ENCODE data around the gene IGSF3. TPM values are rescaled to one million over a fixed set of nuclear protein-coding genes. Genes with fewer than 3 reads are reported as not detected.

Gene IGSF3
- total RNA-seq: 28.4 and 53.7 TPM in 2 replicates

DNA sequence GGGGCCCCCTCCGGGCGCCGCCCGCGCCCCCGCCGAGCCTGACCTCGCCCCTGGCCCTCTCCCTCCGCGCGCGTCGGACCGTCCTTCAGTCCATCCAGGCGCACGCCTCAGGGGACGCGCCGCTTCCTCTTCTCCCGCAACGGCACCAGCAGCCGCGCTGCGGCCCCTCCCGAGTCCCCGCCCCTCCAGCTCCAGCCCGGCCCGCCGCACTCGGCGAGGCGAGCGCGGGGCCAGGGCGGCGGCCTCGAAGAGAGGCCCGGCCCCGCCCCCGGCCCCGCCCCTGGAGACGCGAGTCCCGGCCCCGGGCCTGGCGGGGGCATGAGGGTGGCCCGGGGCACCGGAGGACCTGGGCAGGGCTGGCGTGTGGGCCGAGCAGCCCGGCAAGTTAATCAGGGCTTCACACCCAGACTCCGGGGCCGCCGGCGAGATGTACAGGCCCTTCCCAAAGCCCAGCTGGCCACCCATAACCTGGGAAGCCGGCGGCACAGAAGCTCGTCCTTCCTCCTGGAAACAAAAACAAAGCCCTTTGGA, at the start of gene IGSF3:
TSS of gene IGSF3 (minus strand) at position 159 of the 531 bp plus-strand sequence. CDS start 1,407 bp downstream, outside the sequence.
- peak; percentile 25 to 59 for DNase-seq (ENCODE audit: low read depth in 2 of 2)

GRCh38 chr1:116717318-116717717, 49.8 kb upstream of the IGSF3 start:
- no peak for DNase-seq (ENCODE audit: low read depth in 2 of 2)

GRCh38 chr1:116716391-116716790, 48.9 kb upstream of the IGSF3 start:
- no peak for DNase-seq (ENCODE audit: low read depth in 2 of 2)

GRCh38 chr1:116713474-116713873, 45.9 kb upstream of the IGSF3 start:
- no peak for DNase-seq (ENCODE audit: low read depth in 2 of 2)

DNA sequence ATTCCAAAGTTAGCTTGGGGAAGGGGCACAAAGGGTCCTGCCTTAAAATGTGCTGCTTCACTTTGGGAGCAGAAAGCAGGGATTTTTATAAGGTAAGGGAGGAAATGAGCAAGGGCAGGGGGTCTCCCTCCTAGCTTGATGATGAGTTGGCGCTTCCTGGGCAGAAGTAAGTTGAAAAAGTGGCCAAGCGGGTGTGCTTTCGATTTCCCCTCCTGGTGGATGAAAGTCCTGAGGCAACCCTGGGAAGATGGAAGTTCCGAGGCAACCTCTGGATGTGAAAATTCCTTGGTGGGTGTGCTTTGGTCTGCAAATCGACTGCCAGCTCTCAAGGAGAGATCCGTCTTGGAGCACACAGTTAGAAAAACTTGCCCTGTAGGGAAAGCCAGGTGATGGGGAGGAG, 45.0 kb upstream of the IGSF3 start:
- DNase-seq (ENCODE audit: low read depth in 2 of 2): no peak

DNA sequence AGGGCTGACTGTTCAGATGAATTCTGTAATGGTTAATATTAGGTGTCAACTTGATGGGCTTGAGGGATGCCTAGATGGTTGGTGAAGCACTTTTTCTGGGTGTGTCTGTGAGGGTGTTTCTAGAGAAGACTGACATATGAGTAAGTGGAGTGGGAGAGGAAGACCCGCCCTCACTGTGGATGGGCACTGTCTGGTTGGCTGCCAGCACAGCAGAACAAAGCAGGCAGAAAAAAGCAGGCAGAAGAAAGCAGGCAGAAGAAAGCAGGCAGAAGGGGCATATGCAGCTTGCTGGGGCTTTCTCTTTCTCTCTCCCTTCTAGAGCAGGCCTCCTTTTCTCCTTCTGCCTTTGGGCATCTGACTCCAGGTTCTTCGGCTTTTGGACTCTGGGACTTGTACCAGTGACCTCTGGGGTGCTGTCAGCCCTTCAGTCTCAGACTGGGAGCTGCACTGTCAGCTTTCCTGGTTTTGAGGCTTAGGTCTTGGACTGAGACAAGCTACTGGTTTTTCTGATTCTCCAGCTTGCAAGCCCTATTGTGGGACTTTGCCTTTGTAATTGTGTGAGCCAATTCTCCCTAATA, 43.8 kb upstream of the IGSF3 start:
- peak in 1 of 2 donors; percentile 7 for DNase-seq (ENCODE audit: low read depth in 2 of 2)

DNA sequence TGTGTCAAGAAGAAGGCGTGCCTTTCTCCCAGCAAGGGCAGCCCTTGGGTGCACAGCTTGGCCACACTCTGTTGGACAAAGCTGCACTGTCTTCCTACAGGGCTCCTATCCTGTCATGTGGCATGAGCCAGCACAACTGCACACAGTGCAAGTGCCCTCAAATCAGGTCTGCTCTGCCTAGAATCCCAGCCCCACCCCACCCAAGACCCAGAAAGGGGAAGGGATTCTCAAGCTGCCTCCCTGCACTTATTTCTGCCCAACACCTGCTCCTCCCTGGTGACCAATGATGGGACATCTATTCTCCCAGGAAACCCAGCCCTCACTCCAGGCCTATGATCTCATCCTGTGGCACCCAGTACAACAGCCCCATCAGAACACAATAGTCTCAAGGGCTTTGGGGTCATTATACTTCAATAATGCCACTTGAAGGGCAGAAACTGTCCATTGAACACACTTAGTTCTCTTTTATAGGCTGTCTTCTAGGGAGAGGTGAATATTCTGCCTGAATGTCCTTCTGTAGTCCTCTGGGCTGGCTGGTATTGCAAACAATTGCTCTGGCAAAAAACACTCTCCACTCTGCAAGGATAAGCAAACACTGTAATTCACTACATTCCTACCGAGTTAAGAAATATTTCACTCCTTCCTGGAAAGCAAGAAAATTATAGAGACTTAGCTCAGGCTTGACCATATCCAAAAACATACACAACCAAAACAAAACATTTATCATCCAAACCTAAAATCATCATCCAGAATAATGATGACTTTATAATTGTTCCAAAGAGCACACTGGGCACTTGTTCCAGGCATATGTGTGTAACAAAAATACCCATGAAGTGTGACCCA, 43.1 kb upstream of the IGSF3 start:
- no peak for DNase-seq (ENCODE audit: low read depth in 2 of 2)

DNA sequence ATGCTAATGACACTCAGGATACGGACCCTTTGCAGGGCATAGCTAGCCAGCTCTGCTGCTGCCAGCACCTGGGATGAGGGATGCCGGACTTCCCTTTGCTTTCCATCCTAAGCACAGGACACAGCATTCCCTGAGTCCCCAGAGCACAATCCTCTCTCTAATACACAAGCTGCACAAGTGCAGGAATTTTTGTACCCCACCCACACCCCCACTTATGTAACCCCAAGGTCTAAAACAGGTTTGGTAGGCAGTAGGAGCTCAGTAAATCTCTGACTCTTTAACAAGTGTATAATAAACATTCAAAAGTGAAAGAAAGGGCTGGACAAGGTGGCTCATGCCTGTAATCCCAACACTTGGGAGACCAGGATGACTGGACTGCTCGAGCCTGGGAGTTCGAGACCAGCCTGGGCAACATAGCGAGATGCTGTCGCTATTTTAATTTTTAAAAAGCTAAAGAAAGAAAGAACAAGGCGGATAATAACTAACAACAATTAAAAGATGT, 42.2 kb upstream of the IGSF3 start:
- no peak for DNase-seq (ENCODE audit: low read depth in 2 of 2)

DNA sequence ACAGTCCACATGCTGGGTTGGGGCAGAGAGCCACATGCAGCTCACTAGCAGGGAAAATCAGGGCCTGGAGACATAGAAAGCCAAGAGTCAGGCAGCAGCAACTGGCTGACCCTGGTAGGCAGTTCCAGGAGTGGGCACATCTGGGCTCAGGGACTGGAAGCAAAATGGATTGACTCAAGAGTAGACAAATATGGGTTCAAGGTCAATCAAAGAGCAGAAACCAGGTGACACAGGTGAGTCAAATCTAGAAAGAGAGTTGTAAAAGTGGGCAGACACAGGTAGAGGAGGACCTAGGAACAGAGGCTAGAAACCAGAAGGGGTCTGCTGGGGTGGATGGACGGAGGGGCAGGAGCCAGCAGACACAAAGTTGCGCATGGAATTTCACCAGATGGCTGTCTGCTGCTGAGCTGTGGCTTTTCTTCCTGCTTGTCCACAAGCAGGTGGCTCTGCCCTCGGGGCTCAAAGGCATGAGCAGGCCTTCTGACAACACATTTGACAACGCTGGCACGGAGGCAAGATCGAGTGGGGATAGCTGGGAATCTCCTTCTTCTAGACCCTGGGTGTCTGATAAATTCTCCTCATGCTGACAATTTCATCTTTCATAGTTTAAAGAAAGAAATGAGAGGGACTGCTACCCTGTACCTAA, 40.8 kb upstream of the IGSF3 start:
- DNase-seq (ENCODE audit: low read depth in 2 of 2): no peak

DNA sequence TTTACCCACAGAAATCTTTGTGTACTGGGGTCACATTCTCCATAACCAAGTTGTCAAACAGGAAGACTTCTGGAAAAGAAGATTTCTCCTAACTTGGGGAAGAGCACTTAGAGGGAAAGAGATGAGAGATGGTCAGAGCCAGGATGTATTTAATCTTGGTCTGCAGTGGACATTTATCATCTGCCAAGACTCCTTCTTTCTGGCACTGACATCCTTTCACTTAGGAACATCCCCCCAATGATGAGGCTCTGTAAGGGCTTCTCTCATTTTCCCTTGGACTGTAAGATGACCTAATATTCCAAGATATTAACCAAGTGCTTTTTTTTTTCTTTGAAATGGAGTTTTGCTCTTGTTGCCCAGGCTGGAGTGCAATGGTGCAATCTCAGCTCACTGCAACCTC, 39.3 kb upstream of the IGSF3 start:
- no peak for DNase-seq (ENCODE audit: low read depth in 2 of 2)

DNA sequence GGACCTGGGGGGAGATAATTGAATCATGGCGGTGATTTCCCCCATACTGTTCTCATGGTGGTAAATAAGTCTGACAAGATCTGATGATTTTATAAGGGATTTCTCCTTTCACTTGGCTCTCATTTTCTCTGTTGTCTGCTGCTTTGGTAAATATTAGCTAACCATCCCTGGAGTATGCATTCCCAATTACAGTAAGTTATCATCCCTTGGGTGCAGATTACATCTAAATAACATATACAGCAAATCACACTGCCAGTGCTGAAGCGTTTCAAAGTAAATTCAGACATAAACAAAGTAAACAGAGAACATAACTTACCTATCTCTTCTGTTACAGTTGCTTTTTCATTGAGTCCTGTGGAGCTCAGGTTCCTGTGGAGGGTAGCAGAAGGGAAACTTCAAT, 38.6 kb upstream of the IGSF3 start:
- DNase-seq (ENCODE audit: low read depth in 2 of 2): no peak

DNA sequence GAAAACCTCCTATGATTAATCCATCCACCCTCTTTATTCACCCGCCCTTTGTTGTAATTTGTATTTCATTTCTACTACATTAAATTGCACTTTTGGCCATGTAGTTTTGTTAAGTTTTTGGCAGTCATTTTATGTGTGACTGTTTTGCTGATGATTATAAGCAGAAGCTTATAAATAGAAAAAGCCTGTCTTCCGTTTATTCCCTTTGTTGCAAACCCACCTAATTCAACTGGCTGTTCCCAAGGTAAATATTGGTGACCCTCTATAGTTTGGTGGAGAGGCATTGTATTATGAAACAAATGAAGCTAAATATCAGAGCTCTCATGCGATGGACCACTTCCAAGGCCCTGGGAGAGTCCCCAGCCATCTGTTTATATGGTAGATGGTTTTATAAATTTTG, 36.7 kb upstream of the IGSF3 start:
- no peak for DNase-seq (ENCODE audit: low read depth in 2 of 2)

- no peak for DNase-seq (ENCODE audit: low read depth in 2 of 2)
These were observed 32.1 kb upstream of the IGSF3 start for GRCh38 chr1:116699605-116700004.

- DNase-seq (ENCODE audit: low read depth in 2 of 2): no peak
These were observed 30.7 kb upstream of the IGSF3 start for GRCh38 chr1:116698244-116698595.

DNA sequence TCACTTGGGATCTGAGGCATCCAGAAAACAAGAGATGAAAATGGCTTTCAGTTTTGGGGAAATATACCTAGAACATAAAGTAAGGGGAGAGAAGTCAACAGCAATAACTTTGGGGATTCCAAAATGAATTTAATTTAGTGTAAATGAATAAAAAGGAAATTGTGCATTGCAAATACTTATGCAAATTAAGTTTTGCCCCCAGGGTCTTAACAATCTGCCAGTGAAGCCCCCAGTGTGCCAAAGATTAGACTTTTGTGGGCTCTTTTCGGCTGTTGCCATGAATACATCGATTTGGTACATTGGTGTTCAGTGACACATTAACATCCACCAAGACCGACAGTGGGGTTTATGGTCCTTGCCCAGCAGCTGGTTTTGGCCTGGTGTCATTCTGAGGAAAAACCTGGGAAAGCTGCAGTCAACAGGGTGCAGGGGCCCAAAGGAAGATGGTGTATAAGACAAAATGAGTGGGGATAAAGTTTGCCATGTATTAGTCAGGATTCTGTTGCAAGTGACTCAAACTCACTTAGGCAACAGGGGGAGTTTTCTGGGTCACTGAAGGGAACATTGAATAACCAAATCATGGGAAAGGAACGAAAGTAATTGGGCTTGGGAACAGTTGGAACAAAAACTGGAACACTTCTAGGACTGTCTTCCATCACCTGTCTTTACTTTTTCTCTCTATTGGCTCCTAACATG, 30.2 kb upstream of the IGSF3 start:
- DNase-seq (ENCODE audit: low read depth in 2 of 2): no peak

- peak in 1 of 2 donors; percentile 79 for DNase-seq (ENCODE audit: low read depth in 2 of 2)
These were observed 27.0 kb upstream of the IGSF3 start for GRCh38 chr1:116694524-116694923.

DNA sequence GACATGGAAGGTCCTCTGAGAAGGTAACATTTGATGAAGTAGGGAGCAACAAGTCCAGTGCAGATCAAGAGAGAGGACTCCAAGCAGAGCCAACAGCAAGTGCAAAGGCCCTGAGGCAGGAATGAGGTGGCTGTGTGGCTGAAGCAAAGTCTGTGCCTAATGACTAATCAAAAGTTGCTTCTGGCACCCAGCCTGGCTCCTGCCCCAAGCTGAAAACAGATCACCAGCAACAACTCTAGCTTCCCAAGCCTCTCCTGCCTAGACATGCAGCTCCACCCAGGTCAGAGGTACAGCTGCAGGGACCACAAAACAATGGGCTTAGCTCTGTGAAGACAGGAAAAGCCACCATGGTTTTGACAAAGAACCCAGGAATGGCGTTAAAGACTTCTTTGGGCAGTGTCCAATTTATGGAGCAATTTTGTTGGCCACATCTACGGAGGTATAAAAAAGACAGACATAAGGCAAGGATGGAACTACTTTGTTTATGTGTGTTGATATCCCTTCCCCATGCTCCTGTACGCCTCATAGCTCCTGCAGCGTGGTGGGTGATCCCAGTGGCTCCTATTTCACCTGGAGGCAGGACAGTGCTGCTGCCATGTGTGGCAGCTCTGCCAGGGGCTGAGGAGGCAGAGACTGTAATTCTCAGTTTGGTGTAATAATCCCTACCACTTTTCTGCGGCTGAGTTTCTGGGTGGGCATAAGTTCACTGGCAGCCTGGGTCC, 26.4 kb upstream of the IGSF3 start:
- peak; percentile 20 to 72 for DNase-seq (ENCODE audit: low read depth in 2 of 2)

GRCh38 chr1:116692879-116693278, 25.3 kb upstream of the IGSF3 start:
- DNase-seq (ENCODE audit: low read depth in 2 of 2): no peak

DNA sequence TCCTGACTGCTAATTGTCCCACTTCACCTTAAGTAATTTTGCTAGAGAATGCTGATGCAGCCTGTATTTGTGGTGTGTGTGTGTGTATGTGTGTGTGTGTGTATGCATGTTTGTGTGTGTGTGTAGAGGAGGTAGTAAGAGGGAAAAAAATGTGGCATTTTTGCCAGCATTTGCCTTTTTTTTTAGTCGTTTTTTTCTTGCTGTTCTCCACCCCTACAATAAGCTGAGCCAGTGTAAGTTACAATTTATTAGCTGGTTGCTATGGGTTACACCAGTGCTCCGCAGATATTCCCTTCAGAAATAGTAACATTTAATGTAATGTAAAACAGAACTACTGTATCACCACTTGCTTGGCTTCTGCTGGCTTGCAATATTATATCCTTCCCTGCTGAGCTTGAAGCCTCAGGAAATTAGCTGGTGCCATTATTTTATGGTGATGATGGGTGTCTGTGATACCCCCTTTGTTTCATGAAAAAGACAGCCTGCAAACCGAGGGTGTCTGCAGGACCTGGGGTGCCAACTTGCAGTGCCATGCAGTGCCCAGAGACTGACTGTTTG, 23.4 kb upstream of the IGSF3 start:
- no peak for DNase-seq (ENCODE audit: low read depth in 2 of 2)

GRCh38 chr1:116690396-116690848, 22.9 kb upstream of the IGSF3 start:
- no peak for DNase-seq (ENCODE audit: low read depth in 2 of 2)
